Muscle of leg (tissue), 11 donors: ENCODE measurements around the gene TMEM91. TPM values are rescaled to one million over a fixed set of nuclear protein-coding genes. Genes with fewer than 3 reads are reported as not detected.

Experiments
- DNase-seq: peaks from one replicate; pipeline ENCODE4 v3.0.0; 2013
- H3K27ac ChIP-seq: one replicate; pipeline ENCODE4 v1.5.1; 2013; ENCODE audit warnings: mild to moderate bottlenecking, low read length, control low read depth
- H3K27me3 ChIP-seq: one replicate; pipeline ENCODE4 v1.6.1; 2013; ENCODE audit warnings: low read length; ENCODE audit not compliant: control insufficient read depth, insufficient read depth
- H3K36me3 ChIP-seq: one replicate; pipeline ENCODE4 v1.6.1; 2013; ENCODE audit warnings: low read length; ENCODE audit not compliant: control insufficient read depth, insufficient read depth
- H3K4me1 ChIP-seq: one replicate; pipeline ENCODE4 v1.6.1; 2013; ENCODE audit warnings: low read length; ENCODE audit not compliant: control insufficient read depth, insufficient read depth
- H3K4me3 ChIP-seq: one replicate; pipeline ENCODE4 v1.5.1; 2013; ENCODE audit warnings: low read length, control low read depth
- H3K9me3 ChIP-seq: replicated peaks from 2 replicates; pipeline ENCODE4 v1.6.1; 2013; ENCODE audit warnings: low read depth, low read length; ENCODE audit not compliant: control insufficient read depth
- WGBS: methylation state at CpG from one replicate; pipeline ENCODE4 v1.1.5; 2013; ENCODE audit warnings: missing lambda C conversion rate; ENCODE audit not compliant: insufficient coverage; 5-methylcytosine and 5-hydroxymethylcytosine counted together
- polyA plus RNA-seq, 8 donors: library from polyadenylated mRNA; unstranded; fragments of 120-200 nt; gene quantifications; one replicate each; pipeline versions ENCODE4 v1.2.1 to v1.2.3, GENCODE V29; 2013; ENCODE audit warnings: inconsistent platforms in 1 of 8, low replicate concordance in 1 of 8; ENCODE audit not compliant: insufficient read length in 8 of 8, insufficient read depth in 1 of 8
- total RNA-seq: library from RNA; stranded (reverse); fragments of 120-200 nt; gene quantifications from one replicate; pipeline ENCODE4 v1.2.4, GENCODE V29; 2013

TMEM91 gene
- total and polyA plus RNA-seq, 9 donors: 2.6 to 9.2 (median 5.3) TPM

GRCh38 chr19:41421314-41421713 lies 45.0 kb downstream of the TMEM91 start:
- no peak overlapping the region for H3K4me3 ChIP-seq
- H3K4me1 ChIP-seq: peaks cover under 1% of the 10 kb centered on the region
- H3K27me3 ChIP-seq: no peaks in the 10 kb centered on the region
- DNase-seq: no peak
- 87% methylated on average over 6 of the region's 6 CpGs for WGBS
- H3K9me3 ChIP-seq: no peaks in the 10 kb centered on the region
- H3K27ac ChIP-seq: no peak overlapping the region
- peaks cover 73% of the 10 kb centered on the region for H3K36me3 ChIP-seq

GRCh38 chr19:41421973-41422372 lies 45.6 kb downstream of the TMEM91 start:
- H3K4me1 ChIP-seq: peaks cover 7% of the 10 kb centered on the region
- peaks cover 72% of the 10 kb centered on the region for H3K36me3 ChIP-seq
- DNase-seq: no peak
- no peaks in the 10 kb centered on the region for H3K9me3 ChIP-seq
- H3K4me3 ChIP-seq: no peak overlapping the region
- no peaks in the 10 kb centered on the region for H3K27me3 ChIP-seq
- WGBS: 92% methylated on average over 17 of the region's 20 CpGs
- no peak overlapping the region for H3K27ac ChIP-seq

GRCh38 chr19:41422456-41422855 lies 46.1 kb downstream of the TMEM91 start:
- DNase-seq: no peak
- Histone ChIP-seq H3K9me3 (no peaks in the 10 kb centered on the region), H3K27me3 (no peaks in the 10 kb centered on the region), H3K4me1 (peaks cover 10% of the 10 kb centered on the region), H3K36me3 (peaks cover 68% of the 10 kb centered on the region), H3K4me3 (no peak overlapping the region), H3K27ac (no peak overlapping the region)
- 83% methylated on average over 18 of the region's 18 CpGs for WGBS

- DNase-seq: no peak
- no peak overlapping the region for H3K4me3 ChIP-seq
- H3K27me3 ChIP-seq: no peaks in the 10 kb centered on the region
- WGBS: 94% methylated on average over 12 of the region's 12 CpGs
- peaks cover 15% of the 10 kb centered on the region for H3K4me1 ChIP-seq
- no peaks in the 10 kb centered on the region for H3K9me3 ChIP-seq
- H3K27ac ChIP-seq: no peak overlapping the region
- peaks cover 66% of the 10 kb centered on the region for H3K36me3 ChIP-seq
Observed at GRCh38 chr19:41422955-41423354, 46.6 kb downstream of the TMEM91 start.

GRCh38 chr19:41424335-41425173 lies 48.2 kb downstream of the TMEM91 start:
- H3K27me3 ChIP-seq: no peaks in the 10 kb centered on the region
- no peak overlapping the region for H3K4me3 ChIP-seq
- H3K36me3 ChIP-seq: peaks cover 62% of the 10 kb centered on the region
- no peak overlapping the region for H3K27ac ChIP-seq
- H3K4me1 ChIP-seq: peaks cover 25% of the 10 kb centered on the region
- 71% methylated on average over 14 of the region's 21 CpGs for WGBS
- H3K9me3 ChIP-seq: no peaks in the 10 kb centered on the region
- no peak for DNase-seq

- Histone ChIP-seq H3K4me1 (peaks cover 25% of the 10 kb centered on the region), H3K27ac (no peak overlapping the region), H3K9me3 (no peaks in the 10 kb centered on the region), H3K4me3 (no peak overlapping the region), H3K36me3 (peaks cover 55% of the 10 kb centered on the region), H3K27me3 (no peaks in the 10 kb centered on the region)
- 84% methylated on average over 27 of the region's 28 CpGs for WGBS
- no peak for DNase-seq
Observed at GRCh38 chr19:41425174-41426115, 49.1 kb downstream of the TMEM91 start.

GRCh38 chr19:41426116-41426841 lies 49.9 kb downstream of the TMEM91 start:
- H3K27ac ChIP-seq: no peak overlapping the region
- peaks cover 25% of the 10 kb centered on the region for H3K4me1 ChIP-seq
- no peak for DNase-seq
- H3K27me3 ChIP-seq: no peaks in the 10 kb centered on the region
- 73% methylated on average over 32 of the region's 36 CpGs for WGBS
- H3K4me3 ChIP-seq: peak overlapping the region; percentile 36
- peaks cover 53% of the 10 kb centered on the region for H3K36me3 ChIP-seq
- no peaks in the 10 kb centered on the region for H3K9me3 ChIP-seq

GRCh38 chr19:41426952-41427646 lies 50.8 kb downstream of the TMEM91 start, which contains the start of gene B3GNT8:
TSS of gene B3GNT8 (minus strand) at chr19:41427374. CDS start at chr19:41426778, 596 bp downstream.
- Histone ChIP-seq H3K9me3 (no peaks in the 10 kb centered on the region), H3K36me3 (peaks cover 55% of the 10 kb centered on the region), H3K27ac (peak within 1 kb of the TSS; percentile 42), H3K4me1 (peaks cover 25% of the 10 kb centered on the region), H3K4me3 (peak within 1 kb of the TSS; percentile 36), H3K27me3 (no peaks in the 10 kb centered on the region)
- 8% methylated on average over 17 of the region's 19 CpGs for WGBS
- peak; percentile 83 for DNase-seq

GRCh38 chr19:41427647-41428480 lies 51.5 kb downstream of the TMEM91 start:
- WGBS: 10% methylated on average over 14 of the region's 23 CpGs
- peaks cover 55% of the 10 kb centered on the region for H3K36me3 ChIP-seq
- peak overlapping the region; percentile 36 for H3K4me3 ChIP-seq
- H3K27ac ChIP-seq: peak overlapping the region; percentile 42
- DNase-seq: peak; percentile 36
- no peaks in the 10 kb centered on the region for H3K9me3 ChIP-seq
- no peaks in the 10 kb centered on the region for H3K27me3 ChIP-seq
- peaks cover 25% of the 10 kb centered on the region for H3K4me1 ChIP-seq
